ENCODE data around the gene NBEA.
"Not testable (repeated sequence)": the region's sequence is repeated elsewhere in the genome, so short reads cannot be mapped to it uniquely, and the experiment has no call there.

The NBEA gene

GRCh38 chr13:35309706-35310105 is 367.6 kb downstream of the NBEA start:
- DNase-seq: no peak

- DNase-seq: no peak
Measured at GRCh38 chr13:35332134-35332533, 390.1 kb downstream of the NBEA start.

DNA sequence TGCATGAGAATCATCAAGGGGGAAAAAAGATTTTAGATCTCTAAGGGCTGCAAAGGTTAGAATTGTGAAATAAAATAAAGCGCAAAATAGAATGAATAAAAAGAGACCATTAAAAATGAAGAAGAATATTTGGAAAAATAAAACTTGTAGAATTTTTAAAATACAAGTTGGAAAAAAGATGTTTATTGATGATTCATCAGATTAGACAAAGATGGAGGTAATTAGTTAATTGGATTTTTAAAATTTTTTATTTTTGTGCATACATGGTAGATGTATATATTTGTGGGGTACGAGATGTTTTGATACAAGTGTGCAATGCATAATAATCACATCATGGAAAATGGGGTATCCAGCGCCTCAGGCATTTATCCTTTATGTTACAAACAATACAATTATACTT is 391.1 kb downstream of the NBEA start:
- no peak for DNase-seq

GRCh38 chr13:35342440-35342839 is 400.4 kb downstream of the NBEA start:
- no peak for DNase-seq

- no peak for DNase-seq
Measured at GRCh38 chr13:35343417-35343816, 401.3 kb downstream of the NBEA start.

DNA sequence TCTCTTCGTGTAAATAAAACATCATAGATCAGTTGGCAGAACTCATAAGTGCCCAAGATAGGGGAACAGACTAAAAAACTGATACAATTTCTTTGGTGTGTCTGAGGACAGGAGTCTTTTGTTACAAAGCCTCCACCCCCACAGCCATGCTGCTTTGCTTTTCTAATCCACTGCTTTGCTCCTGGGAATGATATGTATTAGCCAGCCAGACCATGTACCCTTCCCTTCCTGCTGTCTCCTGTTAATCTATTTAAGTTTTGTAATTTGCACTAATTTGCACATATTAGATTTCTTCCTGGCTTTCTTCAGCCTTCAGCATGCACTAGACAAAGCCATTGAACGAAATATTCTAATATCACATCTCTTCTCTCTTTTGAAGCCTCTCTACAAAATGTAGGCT is 403.9 kb downstream of the NBEA start:
- DNase-seq: no peak

DNA sequence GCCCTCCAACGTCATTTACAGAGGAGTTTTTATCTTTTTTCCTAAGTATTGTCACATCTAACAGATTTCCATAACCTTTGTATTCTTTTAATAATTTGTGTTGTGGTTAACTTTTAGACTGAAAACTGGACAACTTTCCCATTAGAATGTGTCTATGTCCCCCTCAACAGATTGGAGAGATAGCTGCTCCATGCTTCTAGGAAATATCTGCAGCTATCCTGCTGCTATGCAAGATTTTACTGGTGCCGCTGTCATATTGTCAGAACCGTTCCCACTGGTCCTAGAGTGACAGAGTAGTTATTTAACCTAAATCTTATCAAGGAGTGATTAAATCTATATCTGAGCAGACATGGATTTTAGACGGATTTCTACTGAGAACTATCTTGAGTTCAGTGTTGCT is 404.4 kb downstream of the NBEA start:
- no peak for DNase-seq

GRCh38 chr13:35347679-35348205 is 405.7 kb downstream of the NBEA start:
- DNase-seq: no peak

DNA sequence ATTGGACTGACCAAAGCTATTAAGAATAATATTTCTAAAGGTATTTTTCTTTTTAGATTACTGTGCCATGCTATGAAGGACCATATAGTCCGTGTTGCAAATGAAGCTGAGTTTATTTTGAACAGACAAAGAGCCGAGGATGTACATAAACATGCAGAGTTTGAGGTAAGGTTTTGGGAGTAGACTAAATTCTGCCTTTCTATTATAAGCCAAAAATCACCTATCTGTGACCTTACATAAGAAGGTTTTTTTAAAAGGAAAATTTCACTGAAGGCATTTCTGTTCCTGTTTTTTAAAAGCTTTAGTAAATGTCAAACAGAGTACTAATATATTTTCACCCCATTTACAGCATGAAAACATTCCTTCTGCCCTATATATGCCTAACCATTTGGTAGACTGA is 407.0 kb downstream of the NBEA start:
- DNase-seq: no peak

DNA sequence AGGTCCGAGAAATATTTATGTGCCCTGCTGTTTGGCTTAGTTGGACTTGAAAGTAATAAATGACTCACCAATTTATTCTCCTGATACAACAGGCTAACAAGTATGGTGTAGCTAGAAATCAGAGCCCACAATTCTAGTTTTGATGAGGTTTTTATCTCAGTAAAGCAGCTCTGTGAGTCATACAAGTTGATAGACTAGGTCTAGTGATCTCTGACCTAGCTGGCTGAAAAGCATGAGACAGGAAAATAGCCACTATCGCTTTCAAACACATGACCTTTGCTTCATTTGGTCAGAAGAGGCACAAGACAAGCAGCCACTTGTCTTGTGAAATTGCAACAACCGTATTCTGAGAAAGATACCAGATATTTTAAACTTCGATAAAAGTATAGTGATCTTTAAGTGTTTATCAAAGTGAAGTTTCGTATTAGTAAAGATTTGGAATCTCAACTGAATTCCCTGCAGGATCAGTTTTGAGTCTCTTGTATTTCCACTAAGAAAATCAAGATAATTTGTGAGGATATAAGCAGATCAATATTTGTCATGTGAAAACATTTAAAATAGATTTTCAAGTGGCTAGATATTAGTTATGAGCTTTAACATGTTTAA is 407.7 kb downstream of the NBEA start:
- no peak for DNase-seq

- DNase-seq: no peak
Measured at GRCh38 chr13:35354285-35354684, 412.2 kb downstream of the NBEA start.

- no peak for DNase-seq
Measured at GRCh38 chr13:35354882-35355281, 412.8 kb downstream of the NBEA start.

GRCh38 chr13:35356572-35356971 is 414.5 kb downstream of the NBEA start:
- DNase-seq: no peak

DNA sequence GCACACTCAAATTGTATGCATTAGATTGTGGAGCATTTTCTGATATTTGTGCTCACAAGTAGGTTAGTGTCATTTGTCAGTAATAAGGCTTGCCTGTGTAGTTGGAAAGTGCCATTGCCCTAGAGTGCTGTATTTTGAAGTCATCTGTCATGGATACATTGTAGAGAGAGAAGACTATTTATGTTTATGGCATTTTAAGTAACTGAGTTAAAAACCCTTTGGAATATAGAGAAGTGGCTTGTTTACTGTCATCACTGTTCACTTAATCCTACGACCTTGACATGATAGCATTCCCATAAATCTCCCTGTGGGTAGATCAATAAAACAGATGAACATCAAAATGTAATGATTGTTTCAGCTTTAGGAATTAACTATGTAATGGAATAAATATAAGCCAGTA is 423.8 kb downstream of the NBEA start:
- DNase-seq: no peak

DNA sequence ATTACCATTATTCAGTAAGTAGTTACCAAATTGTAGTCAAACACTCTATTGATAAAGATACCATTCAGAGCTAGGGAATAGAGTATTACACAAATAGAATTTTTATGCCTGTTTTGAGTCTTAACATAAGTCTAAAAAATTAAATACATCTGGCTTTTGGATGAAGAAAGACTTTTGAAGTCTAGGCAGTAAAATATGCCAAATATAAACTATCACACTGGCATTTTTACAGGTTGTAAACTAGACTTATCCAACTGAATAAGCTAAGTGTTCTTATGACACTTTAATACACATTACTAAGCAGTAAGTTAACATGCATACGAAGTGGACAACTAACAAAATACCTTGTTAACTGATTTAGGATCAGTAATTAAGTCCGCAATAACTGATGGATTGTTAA is 425.5 kb downstream of the NBEA start:
- DNase-seq: no peak

- DNase-seq: no peak
Measured at GRCh38 chr13:35378939-35379338, 436.9 kb downstream of the NBEA start.

GRCh38 chr13:35379663-35380062 is 437.6 kb downstream of the NBEA start:
- no peak for DNase-seq

GRCh38 chr13:35387682-35388250 is 445.7 kb downstream of the NBEA start:
- DNase-seq: no peak

- DNase-seq: no peak
Measured at GRCh38 chr13:35388441-35389355, 446.6 kb downstream of the NBEA start.

DNA sequence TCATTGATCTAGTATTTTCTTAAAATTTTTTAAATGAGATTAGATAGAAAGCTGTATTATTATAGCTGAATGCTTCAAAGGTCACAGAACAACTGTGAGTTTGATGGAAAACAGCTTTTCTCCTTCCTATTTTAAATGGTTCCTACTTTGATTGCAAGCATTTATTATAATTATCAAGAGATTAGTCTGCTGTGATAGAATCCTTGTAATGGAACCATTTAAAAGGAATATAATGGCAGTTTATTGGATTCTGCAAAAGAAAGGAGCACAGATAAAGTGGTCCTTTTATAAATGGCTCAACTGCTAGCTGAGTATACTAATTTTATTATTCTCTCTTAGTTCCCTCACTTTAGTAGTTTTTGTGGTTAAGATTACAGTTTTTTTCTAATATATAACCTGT is 447.5 kb downstream of the NBEA start:
- no peak for DNase-seq

- no peak for DNase-seq
Measured at GRCh38 chr13:35392768-35393167, 450.7 kb downstream of the NBEA start.

- no peak for DNase-seq
Measured at GRCh38 chr13:35393886-35394285, 451.8 kb downstream of the NBEA start.

DNA sequence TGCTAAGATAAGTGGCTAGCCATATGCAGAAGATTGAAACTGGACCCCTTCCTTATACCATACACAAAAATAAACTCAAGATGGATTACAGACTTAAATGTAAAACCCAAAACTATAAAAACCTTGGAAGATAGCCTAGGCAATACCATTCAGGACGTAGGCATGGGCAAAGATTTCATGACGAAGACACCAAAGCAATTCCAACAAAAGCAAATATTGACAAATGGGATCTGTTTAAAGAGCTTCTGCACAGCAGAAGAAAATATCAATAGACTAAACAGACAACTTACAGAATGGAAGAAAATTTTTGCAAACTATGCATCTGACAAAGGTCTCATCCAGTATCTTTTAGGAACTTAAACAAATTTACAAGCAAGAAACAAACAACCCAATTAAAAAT is 466.2 kb downstream of the NBEA start:
- DNase-seq: not testable (repeated sequence)

Data from SIG-M5 (cell line).